Adrenal gland (tissue), 12 donors: ENCODE data around the gene BNC2. TPM values are rescaled to one million over a fixed set of nuclear protein-coding genes. Genes with fewer than 3 reads are reported as not detected.

Experiments
- DNase-seq, 7 donors: peaks; one replicate each; pipeline ENCODE4 v3.0.0-alpha.2; 2019 to 2020
- H3K27ac ChIP-seq, 5 donors: fragments of 200-600 bp; sonication (generic) in 4 of 5; 1 replicate in 3 of 5; 2 replicates in 2 of 5; pipeline versions ENCODE4 v1.5.1 to v1.8.0; 2016 to 2020; ENCODE audit warnings: mild to moderate bottlenecking in 1 of 5
- H3K27me3 ChIP-seq: fragments of 200-600 bp; 2 replicates; pipeline ENCODE4 v1.8.0; 2021
- H3K36me3 ChIP-seq, 2 donors: fragments of 200-600 bp; replicated peaks in 1 of 2; 1 replicate in 1 of 2; 2 replicates in 1 of 2; pipeline versions ENCODE4 v1.5.1 to v1.8.0; 2018 to 2022
- H3K4me1 ChIP-seq, 2 donors: fragments of 200-600 bp; replicated peaks in 1 of 2; 1 replicate in 1 of 2; 2 replicates in 1 of 2; pipeline versions ENCODE4 v1.5.1 to v1.8.0; 2018 to 2021
- H3K4me3 ChIP-seq, 4 donors: fragments of 200-600 bp; sonication (generic) in 3 of 4; one replicate each; pipeline ENCODE4 v1.5.1; 2016 to 2018
- H3K9me3 ChIP-seq, 3 donors: fragments of 200-600 bp; sonication (generic) in 1 of 3; replicated peaks in 1 of 3; 1 replicate in 2 of 3; 2 replicates in 1 of 3; pipeline versions ENCODE4 v1.5.1 to v1.8.0; 2016 to 2021
- POLR2A ChIP-seq, 2 donors: fragments of 450-650 bp; IDR thresholded peaks; one replicate each; pipeline ENCODE4 v1.6.1; 2017; ENCODE audit warnings: antibody characterized with exemption in 2 of 2, mild to moderate bottlenecking in 2 of 2, moderate library complexity in 1 of 2
- WGBS, 4 donors: extraction: QIAGEN DNeasy Blood & Tissue Kit in 2 of 4; methylation state at CpG; one replicate each; pipeline versions ENCODE4 v1.1.5 to v1.1.7; 2013 to 2017; 5-methylcytosine and 5-hydroxymethylcytosine counted together
- intact Hi-C, 2 donors: fragments of 100-400 bp; cut with DNase I; formaldehyde crosslinking; loops; one replicate each; pipeline versions ENCODE4 v1.14.1 to v1.15.0; 2022 to 2023
- polyA plus RNA-seq, 3 donors: library from polyadenylated mRNA; stranded (reverse); fragments of 200-250 nt in 2 of 3; fragments of 350-450 nt in 1 of 3; fragmentation: Illumina TruSeq in 1 of 3; extraction: RNeasy Lipid Tissue Mini Kit (QIAGEN cat#74804) in 1 of 3; gene quantifications; one replicate each; pipeline ENCODE4 v1.2.3, GENCODE V29; 2013 to 2014
- total RNA-seq, 9 donors: library from RNA; depleted of rRNA in 4 of 9; stranded (reverse); fragments of >200 nt in 4 of 9; fragments of 120-200 nt in 1 of 9; fragmentation: NEBNext Ultra II Directional in 1 of 9; extraction: Animal tissue kit (Norgen Biotek cat#: 25700) in 1 of 9; gene quantifications; one replicate each; pipeline versions ENCODE4 v1.1.0 to v1.2.4, GENCODE V29; 2013 to 2023
- TF ChIP-seq, protein P1 (sequence below), 6 experiments: fragments of 450-650 bp in 4 of 6; fragments of 200-600 bp in 2 of 6; sonication (generic) in 1 of 6; IDR thresholded peaks; 1 replicate in 5 of 6; 2 replicates in 1 of 6; pipeline versions ENCODE4 v1.5.1 to v1.8.0; 2016 to 2021; ENCODE audit warnings: antibody characterized with exemption in 6 of 6, mild to moderate bottlenecking in 2 of 6, moderate library complexity in 1 of 6
- donor health status: healthy with polysubstance abuse.
- donor health status: Bipolar disorder and iron deficiency.
- donor health status: DM: yes; HTN: yes; CAD: no.
- donor health status: DM: no; HTN: no; CAD: no.
- donor health status: DM: no; HTN: no; CAD: no.
- donor health status: DM: yes; HTN: yes; CAD: no.

Gene BNC2
- total and polyA plus RNA-seq, 12 donors = 1.1 to 11.1 (median 5.0) TPM

DNA sequence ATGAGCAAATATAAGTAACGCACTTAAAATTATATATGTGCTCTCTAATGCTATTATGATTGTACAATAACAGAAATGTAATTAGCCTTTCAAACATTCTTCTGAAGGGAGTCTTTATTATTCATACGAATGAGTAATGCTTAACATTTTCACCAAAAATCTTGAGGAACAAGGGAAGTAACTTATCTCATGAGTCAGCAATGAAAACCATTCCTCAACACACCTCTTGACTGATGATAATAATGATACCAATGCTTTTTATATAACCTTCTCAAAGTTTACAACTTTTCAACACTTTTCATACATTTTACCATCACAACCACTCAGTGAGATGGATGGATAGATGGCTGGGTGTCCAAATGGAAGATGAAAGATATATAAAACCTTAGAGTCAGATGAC, 369.3 kb downstream of the BNC2 start:
- no peak for TF ChIP-seq POLR2A (IDR thresholded peaks at IDR 0.05)
- TF ChIP-seq, protein P1, sequence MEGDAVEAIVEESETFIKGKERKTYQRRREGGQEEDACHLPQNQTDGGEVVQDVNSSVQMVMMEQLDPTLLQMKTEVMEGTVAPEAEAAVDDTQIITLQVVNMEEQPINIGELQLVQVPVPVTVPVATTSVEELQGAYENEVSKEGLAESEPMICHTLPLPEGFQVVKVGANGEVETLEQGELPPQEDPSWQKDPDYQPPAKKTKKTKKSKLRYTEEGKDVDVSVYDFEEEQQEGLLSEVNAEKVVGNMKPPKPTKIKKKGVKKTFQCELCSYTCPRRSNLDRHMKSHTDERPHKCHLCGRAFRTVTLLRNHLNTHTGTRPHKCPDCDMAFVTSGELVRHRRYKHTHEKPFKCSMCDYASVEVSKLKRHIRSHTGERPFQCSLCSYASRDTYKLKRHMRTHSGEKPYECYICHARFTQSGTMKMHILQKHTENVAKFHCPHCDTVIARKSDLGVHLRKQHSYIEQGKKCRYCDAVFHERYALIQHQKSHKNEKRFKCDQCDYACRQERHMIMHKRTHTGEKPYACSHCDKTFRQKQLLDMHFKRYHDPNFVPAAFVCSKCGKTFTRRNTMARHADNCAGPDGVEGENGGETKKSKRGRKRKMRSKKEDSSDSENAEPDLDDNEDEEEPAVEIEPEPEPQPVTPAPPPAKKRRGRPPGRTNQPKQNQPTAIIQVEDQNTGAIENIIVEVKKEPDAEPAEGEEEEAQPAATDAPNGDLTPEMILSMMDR (IDR thresholded peaks at IDR 0.05) = no peak

DNA sequence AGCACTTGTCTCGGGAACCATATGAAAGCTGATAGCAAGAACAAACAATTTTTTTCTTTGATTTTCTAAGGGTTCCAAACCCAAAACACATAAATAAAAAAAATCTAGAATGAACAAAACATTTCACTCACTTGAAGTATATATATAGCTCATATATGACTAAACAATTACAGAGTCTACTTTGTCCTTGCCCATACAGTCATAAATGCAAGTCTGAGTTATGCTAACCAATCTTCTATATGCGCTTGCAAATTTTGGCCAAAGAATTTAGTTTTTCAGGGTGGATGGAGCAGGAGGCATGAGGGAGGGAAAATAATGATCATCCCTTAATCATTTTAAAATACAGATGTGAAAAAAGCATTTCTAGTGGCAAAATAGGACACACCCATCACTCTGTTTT, 370.1 kb downstream of the BNC2 start:
- intact Hi-C loops = no loop called here
- WGBS, 4 donors = 90 to 96% (median 92%) methylated on average over 2 of the region's 2 CpGs
- Histone ChIP-seq H3K9me3 (no peaks in the 10 kb centered on the region), H3K4me3 (no peak overlapping the region), H3K36me3 (no peaks in the 10 kb centered on the region), H3K4me1 (no peaks in the 10 kb centered on the region), H3K27ac (no peak overlapping the region), H3K27me3 (no peaks in the 10 kb centered on the region)
- no peak for DNase-seq
- no peak for TF ChIP-seq POLR2A (IDR thresholded peaks at IDR 0.05)
- TF ChIP-seq, protein P1 (IDR thresholded peaks at IDR 0.05) = no peak

More for the DNA sequence above, 369.3 kb downstream of the BNC2 start:
- no peaks in the 10 kb centered on the region for H3K36me3 ChIP-seq
- no peak for DNase-seq
- H3K27ac ChIP-seq = no peak overlapping the region
- H3K4me3 ChIP-seq = no peak overlapping the region
- no peaks in the 10 kb centered on the region for H3K4me1 ChIP-seq
- WGBS, 4 donors = 80 to 90% (median 84%) methylated on average over 2 of the region's 2 CpGs
- H3K9me3 ChIP-seq = no peaks in the 10 kb centered on the region
- H3K27me3 ChIP-seq = no peaks in the 10 kb centered on the region
- intact Hi-C loops = no loop called here

DNA sequence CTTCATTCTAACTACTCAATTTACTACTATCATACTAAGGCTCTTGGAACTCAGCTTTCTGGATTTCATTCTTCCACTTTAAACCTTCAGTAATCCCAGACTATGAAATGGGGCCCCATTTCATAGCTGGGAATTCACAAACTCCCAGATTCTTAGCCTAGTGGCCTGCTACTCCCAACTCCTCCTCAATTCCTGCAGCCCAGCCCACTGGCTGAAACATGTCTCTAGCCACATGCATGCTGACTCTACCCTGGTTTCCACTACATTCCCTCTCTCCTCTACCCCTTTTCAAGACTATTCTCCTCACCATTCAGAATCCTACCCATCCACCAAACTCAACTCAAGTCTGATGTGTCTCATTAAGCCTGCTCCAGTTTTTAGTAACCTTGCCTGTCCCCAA, 370.6 kb downstream of the BNC2 start:
- TF ChIP-seq, protein P1 (IDR thresholded peaks at IDR 0.05) = no peak
- TF ChIP-seq POLR2A (IDR thresholded peaks at IDR 0.05) = no peak
- Histone ChIP-seq H3K36me3 (no peaks in the 10 kb centered on the region), H3K4me1 (no peaks in the 10 kb centered on the region), H3K27ac (no peak overlapping the region), H3K27me3 (no peaks in the 10 kb centered on the region), H3K4me3 (no peak overlapping the region), H3K9me3 (no peaks in the 10 kb centered on the region)
- DNase-seq = no peak
- intact Hi-C loops = no loop called here

DNA sequence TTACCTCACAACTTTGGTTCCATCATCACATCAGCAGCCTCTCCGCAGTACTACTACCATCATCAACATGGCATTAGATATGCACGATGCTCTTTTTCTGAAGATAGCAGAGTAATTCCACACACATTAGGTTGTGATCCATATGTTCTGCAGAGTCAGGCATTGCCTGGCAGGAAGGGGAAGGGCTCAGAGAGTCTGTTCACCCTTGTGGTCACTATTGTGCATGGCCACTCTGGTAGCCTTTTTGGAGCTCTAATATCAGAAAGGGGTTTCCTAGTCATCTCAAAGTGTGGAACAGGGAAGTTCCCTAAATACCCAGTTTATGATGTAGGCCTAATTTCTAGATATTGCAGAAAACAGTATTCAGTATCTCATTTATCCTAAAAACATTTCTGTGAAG, 373.6 kb downstream of the BNC2 start:
- Histone ChIP-seq H3K36me3 (no peaks in the 10 kb centered on the region), H3K4me1 (no peaks in the 10 kb centered on the region), H3K4me3 (no peak overlapping the region), H3K9me3 (peaks cover 0 to 4% (median 0%) of the 10 kb centered on the region in 3 donors), H3K27ac (no peak overlapping the region), H3K27me3 (no peaks in the 10 kb centered on the region)
- intact Hi-C loops = no loop called here
- TF ChIP-seq POLR2A (IDR thresholded peaks at IDR 0.05) = no peak
- TF ChIP-seq, protein P1 (IDR thresholded peaks at IDR 0.05) = no peak
- DNase-seq = no peak
- WGBS, 4 donors = 91 to 100% (median 93%) methylated on average over 2 of the region's 2 CpGs
